ENCODE measurements around the gene OR10W1. TPM values are rescaled to one million over a fixed set of nuclear protein-coding genes. Genes with fewer than 3 reads are reported as not detected.

The OR10W1 gene
- total RNA-seq (2021; ENCODE audit: unreplicated experiment) (not detected), Bru-seq, nascent RNA (not detected), BruChase-seq, experiment 1, labeled RNA remaining after a 6-hour chase (not detected), BruChase-seq, experiment 2, labeled RNA remaining after a 2-hour chase (not detected)
- polyA plus RNA-seq (2012): not detected in 2 replicates
- long read RNA-seq: 0 reads

DNA sequence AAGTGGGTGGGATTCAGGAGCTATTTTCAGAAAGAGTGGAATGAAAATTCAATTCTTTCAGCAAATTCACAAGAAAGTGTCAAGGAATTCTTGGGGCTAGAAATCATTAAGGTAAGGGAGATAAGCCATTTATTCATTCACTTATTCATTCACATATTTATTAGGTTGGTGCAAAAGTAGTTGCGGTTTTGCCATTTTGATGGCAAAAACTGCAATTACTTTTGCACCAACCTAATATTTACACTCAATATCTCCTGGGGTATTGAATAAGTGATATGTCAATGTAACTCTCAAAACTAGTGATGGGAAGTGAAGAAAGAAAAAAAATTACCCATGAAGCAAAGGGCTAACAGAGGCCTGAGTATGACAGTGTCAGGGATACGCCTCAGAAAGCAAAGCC is at the start of gene OR10W1:
Gene OR10W1, minus strand, starts transcription at position 119 of the 400 bp plus-strand sequence. CDS start 402 bp downstream, outside the sequence.
- Histone ChIP-seq H4K20me1 (ENCODE audit: insufficient read depth) (no peaks in the 10 kb centered on the region), H3K9me3 (ENCODE audit: control insufficient read depth in 1 of 2, insufficient read depth in 1 of 2, low read depth in 1 of 2, low read length in 2 of 2) (no peaks in the 10 kb centered on the region), H3K4me1 (ENCODE audit: control insufficient read depth in 1 of 2, insufficient read depth in 2 of 2, low read length in 2 of 2) (no peaks in the 10 kb centered on the region), H3K36me3 (ENCODE audit: control insufficient read depth in 1 of 2, insufficient read depth in 2 of 2, low read length in 2 of 2) (no peaks in the 10 kb centered on the region), H3K9me2 (ENCODE audit: insufficient read depth) (no peaks in the 10 kb centered on the region), H3K4me2 (ENCODE audit: low read length) (no peak within 1 kb of the TSS), H3K79me2 (ENCODE audit: insufficient read depth, low read length) (no peaks in the 10 kb centered on the region), H3K27ac (ENCODE audit: low read depth, low read length) (no peak within 1 kb of the TSS), H2AFZ (ENCODE audit: low read depth, low read length, poor library complexity, severe bottlenecking) (no peak within 1 kb of the TSS), H3K9ac (ENCODE audit: low read length) (no peak within 1 kb of the TSS), H3K4me3 (replicated peaks in 1 of 2; ENCODE audit: low read depth in 1 of 2, low read length in 2 of 2) (no peak within 1 kb of the TSS), H3K27me3 (ENCODE audit: insufficient read depth, low read length) (no peaks in the 10 kb centered on the region; the same call in 1 of the 2 replicates)
- ChIA-PET CTCF (no interaction called here), RAD21 (ENCODE audit: low non-redundant PET in 1 of 2, low total read pairs in 2 of 2, uncharacterized antibody in 2 of 2, unreplicated experiment in 2 of 2) (interaction anchor here in 1 of 2 experiments (0.7 kb wide), 1 partner anchor 700 kb away, joined by 3 read pairs; no protein-coding TSS in a partner anchor), POLR2A (no interaction called here)
- TF ChIP-seq, protein P1, sequence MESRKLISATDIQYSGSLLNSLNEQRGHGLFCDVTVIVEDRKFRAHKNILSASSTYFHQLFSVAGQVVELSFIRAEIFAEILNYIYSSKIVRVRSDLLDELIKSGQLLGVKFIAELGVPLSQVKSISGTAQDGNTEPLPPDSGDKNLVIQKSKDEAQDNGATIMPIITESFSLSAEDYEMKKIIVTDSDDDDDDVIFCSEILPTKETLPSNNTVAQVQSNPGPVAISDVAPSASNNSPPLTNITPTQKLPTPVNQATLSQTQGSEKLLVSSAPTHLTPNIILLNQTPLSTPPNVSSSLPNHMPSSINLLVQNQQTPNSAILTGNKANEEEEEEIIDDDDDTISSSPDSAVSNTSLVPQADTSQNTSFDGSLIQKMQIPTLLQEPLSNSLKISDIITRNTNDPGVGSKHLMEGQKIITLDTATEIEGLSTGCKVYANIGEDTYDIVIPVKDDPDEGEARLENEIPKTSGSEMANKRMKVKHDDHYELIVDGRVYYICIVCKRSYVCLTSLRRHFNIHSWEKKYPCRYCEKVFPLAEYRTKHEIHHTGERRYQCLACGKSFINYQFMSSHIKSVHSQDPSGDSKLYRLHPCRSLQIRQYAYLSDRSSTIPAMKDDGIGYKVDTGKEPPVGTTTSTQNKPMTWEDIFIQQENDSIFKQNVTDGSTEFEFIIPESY (IDR thresholded peaks at IDR 0.05; ENCODE audit: extremely low read depth, insufficient replicate concordance, low read length): no peak
- TF ChIP-seq YY1 (IDR thresholded peaks at IDR 0.05; ENCODE audit: extremely low read depth, insufficient replicate concordance, low read depth, low read length) (no peak), SP1 (IDR thresholded peaks at IDR 0.05; ENCODE audit: low read depth) (no peak), FOSL1 (IDR thresholded peaks at IDR 0.05; ENCODE audit: low read depth) (no peak), SRF (IDR thresholded peaks at IDR 0.05; ENCODE audit: low read depth) (no peak), EZH2 (IDR thresholded peaks at IDR 0.05) (no peak), POLR2AphosphoS5 (IDR thresholded peaks at IDR 0.05; ENCODE audit: low read depth, low read length) (no peak), CEBPB (IDR thresholded peaks at IDR 0.05; ENCODE audit: low read depth) (no peak), ZFX (IDR thresholded peaks at IDR 0.05) (no peak), JUND (IDR thresholded peaks at IDR 0.05) (no peak), POLR2A (IDR thresholded peaks at IDR 0.05; ENCODE audit: borderline replicate concordance, extremely low read depth, insufficient read depth, insufficient read length) (no peak), CBX3 (IDR thresholded peaks at IDR 0.05; ENCODE audit: low read depth) (no peak), ATF3 (IDR thresholded peaks at IDR 0.05) (no peak), MAX (IDR thresholded peaks at IDR 0.05) (no peak), TCF7L2 (IDR thresholded peaks at IDR 0.05; ENCODE audit: borderline replicate concordance, extremely low read depth, insufficient read depth, insufficient read length) (no peak), SIN3A (IDR thresholded peaks at IDR 0.05; ENCODE audit: low read depth) (no peak), EGR1 (IDR thresholded peaks at IDR 0.05; ENCODE audit: low read depth) (no peak)
- TF ChIP-seq, protein P2, sequence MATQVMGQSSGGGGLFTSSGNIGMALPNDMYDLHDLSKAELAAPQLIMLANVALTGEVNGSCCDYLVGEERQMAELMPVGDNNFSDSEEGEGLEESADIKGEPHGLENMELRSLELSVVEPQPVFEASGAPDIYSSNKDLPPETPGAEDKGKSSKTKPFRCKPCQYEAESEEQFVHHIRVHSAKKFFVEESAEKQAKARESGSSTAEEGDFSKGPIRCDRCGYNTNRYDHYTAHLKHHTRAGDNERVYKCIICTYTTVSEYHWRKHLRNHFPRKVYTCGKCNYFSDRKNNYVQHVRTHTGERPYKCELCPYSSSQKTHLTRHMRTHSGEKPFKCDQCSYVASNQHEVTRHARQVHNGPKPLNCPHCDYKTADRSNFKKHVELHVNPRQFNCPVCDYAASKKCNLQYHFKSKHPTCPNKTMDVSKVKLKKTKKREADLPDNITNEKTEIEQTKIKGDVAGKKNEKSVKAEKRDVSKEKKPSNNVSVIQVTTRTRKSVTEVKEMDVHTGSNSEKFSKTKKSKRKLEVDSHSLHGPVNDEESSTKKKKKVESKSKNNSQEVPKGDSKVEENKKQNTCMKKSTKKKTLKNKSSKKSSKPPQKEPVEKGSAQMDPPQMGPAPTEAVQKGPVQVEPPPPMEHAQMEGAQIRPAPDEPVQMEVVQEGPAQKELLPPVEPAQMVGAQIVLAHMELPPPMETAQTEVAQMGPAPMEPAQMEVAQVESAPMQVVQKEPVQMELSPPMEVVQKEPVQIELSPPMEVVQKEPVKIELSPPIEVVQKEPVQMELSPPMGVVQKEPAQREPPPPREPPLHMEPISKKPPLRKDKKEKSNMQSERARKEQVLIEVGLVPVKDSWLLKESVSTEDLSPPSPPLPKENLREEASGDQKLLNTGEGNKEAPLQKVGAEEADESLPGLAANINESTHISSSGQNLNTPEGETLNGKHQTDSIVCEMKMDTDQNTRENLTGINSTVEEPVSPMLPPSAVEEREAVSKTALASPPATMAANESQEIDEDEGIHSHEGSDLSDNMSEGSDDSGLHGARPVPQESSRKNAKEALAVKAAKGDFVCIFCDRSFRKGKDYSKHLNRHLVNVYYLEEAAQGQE (IDR thresholded peaks at IDR 0.05; ENCODE audit: low read depth): no peak
- no TSS peak for BruUV-seq (replicated peaks)
- intact Hi-C loops (cut with micrococcal nuclease): no loop called here
- DNase-seq (ENCODE audit: low read depth, low spot score) (no peak), ATAC-seq (no peak)

Measured in HCT116 (cell line).